MM.1S (cell line): ENCODE results near the gene TBX2.
"Not testable (repeated sequence)": the region's sequence is repeated elsewhere in the genome, so short reads cannot be mapped to it uniquely, and the experiment has no call there.

Experiments used
- CTCF ChIP-seq: fragments of 300-600 bp; sonication (generic); IDR thresholded peaks from 2 replicates; pipeline ENCODE4 v1.5.1; 2016; ENCODE audit warnings: antibody characterized with exemption, low read length, mixed read lengths
- EZH2 ChIP-seq: fragments of 300-600 bp; sonication (generic); optimal IDR thresholded peaks from 2 replicates; pipeline ENCODE3; 2017; ENCODE audit warnings: low read depth, mild to moderate bottlenecking, antibody characterized with exemption, low read length, mixed read lengths

- not testable (repeated sequence) for TF ChIP-seq CTCF, EZH2
These were observed 41.9 kb downstream of the TBX2 start for GRCh38 chr17:61441507-61441906.
